Left lobe of liver (tissue), 2 donors: Measurements from ENCODE around the gene PARD3. TPM values are rescaled to one million over a fixed set of nuclear protein-coding genes. Genes with fewer than 3 reads are reported as not detected.

Experiments
- ATAC-seq: fragments of 200-7000 bp; cut with Tn5 transposase; one replicate; pipeline ENCODE4 v1.9.1; 2020; ENCODE audit warnings: mild to moderate bottlenecking, moderate library complexity
- DNase-seq: peaks from one replicate; pipeline ENCODE4 v3.0.0-alpha.2; 2020; ENCODE audit warnings: low spot score
- total RNA-seq: library from RNA; stranded (reverse); gene quantifications from one replicate; pipeline ENCODE4 v1.2.1, GENCODE V29; 2021
- donor health status: DM: no; HTN: no; CAD: no; lungs with moderate emphysema.
- donor health status: DM: no; HTN: yes; CAD: no.

Gene PARD3
- total RNA-seq, 1 donor from 2014 or later: 19.1 TPM

DNA sequence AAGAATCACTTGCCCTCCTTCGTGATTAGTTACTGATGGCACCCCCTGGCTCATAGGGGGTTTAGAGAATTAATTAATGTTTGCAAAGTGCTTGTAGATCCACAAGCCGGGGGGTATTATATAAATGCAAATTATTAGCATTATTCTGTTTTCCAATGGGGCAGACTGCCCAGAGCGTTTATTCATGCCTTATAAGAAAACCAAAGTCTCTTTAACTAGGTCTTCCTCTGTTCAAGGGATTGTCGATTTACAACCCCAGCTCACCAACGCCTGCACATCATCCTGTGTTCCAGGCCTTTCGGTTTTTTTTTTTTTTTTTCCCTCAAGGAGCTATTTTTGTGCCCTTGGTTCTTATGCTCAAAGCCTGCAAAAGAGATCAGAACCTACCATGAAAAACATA, 630.7 kb downstream of the PARD3 start:
- no peak for ATAC-seq

DNA sequence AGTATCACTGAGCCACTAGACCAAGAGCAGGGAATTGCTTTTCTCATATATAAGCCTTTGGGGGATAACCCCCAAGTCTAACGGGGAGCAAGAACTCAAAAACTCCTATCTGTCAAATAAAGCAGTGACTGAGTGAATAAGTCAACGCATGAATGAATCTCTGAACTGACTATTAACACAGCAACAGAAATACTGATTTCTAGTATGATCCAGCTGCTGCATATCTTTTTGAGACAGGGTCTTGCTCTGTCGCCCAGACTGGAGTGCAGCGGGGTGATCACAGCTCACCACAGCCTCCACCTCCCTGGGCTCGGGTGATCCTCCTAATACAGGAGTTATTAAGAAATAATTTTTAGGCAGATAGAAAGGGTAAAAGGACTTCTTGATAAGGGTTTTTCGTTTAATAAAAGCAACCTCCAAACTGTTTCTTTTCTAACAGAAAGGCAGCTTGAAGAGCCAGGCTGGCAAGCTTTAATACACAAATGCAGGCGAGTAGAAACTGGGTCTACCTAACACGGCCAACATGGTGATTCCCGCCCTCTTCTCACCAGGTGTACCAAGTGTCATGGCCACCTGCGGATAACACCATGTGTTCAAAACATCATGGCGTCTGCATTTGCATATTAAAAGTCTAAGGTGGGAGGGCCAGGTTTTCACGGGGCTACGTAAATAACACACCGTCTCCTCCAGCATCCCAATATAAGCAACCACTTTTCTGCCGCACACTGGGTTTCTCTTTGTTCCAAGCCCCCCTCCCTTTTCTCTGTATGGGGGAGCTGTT, 631.9 kb downstream of the PARD3 start:
- ATAC-seq (no peak), DNase-seq (no peak)

More for the DNA sequence above, 630.7 kb downstream of the PARD3 start:
- no peak for DNase-seq

DNA sequence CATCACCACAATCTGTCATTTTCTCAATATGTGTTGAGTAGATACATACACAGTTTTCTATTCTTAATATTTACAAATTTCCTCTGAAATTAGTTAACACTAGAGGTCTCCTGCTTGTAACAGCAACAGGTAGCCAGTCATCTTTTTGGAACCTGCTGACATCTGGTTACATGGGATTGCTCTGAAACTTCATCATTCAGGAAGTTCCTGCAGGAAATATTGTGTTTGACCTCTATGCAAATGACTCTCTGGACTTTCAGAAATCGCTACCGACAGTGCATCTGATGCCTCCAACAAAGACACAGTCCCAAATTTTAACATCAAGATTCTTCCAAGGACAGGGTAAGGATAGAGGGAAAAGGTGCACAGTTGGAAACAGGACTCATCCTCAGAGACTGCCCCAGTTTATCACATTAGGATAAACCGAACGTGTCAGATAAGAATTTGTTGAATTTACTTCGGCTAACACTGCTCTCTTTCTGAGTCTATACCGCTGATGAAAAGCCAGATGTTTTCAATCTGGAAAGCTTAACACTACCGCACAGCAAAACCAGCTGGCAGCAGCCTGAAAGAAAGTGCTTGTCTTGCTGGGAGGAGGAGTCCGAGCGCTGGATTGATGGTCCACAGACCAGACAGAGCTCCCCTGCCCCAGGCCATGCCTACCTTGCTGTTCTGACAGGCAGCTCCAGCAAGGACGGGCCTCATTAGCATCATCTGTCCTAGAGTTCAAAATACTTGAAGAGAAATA, 633.4 kb downstream of the PARD3 start:
- no peak for DNase-seq
- no peak for ATAC-seq

DNA sequence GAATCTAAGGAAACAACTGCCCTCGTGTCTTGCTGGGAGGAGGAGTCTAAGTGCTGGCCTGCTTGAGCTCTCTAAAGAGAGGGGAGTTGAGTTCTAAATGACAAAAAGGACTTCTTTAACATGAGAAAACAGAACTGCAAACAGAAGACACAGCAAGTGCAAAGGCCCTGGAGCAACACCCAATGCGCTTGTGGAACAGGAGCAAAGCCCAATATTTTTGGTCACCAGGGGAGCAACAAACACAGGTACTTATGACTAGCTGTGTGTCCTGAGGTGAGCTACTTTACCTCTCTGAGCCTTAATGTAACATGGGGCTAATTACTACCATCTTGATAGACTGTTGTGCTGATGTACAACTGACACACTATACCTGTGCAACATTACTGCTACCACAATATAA, 634.3 kb downstream of the PARD3 start:
- DNase-seq (no peak), ATAC-seq (no peak)

DNA sequence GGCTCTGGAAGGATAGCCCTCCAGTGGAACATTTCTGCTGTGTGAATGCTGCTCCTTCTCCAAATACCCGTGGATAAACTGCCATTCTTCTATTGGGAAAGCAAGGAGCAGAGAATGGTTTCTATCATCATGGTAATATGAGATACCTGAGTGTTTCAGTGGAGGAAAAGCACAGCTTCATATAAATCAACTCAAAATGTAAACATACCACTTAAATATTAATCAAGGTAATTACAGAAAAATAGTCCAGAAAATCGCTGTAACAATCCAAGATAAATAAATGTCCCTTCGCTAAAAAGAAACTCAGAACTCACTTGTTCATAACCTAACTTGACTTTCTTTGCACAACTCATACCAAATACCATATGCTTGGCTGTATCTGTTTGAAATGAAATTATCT, 635.8 kb downstream of the PARD3 start:
- no peak for ATAC-seq
- no peak for DNase-seq

DNA sequence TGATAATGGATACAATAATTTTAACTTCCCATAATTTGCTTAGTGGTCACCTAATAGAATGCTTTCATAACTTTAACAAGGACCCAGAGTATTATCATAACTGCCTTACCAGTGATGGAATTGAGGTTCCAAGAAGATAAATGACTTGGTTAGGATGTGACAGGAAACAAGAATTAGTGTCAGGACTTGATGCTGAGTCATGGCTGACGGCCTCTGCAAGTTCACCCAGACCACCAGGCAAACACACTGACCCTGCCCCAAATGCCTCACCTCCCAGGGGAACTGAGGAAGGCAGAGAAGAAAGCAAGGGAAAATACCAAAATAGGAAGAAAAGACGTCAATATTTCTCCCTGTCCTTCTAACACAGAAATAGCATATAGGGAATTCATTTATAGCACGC, 636.3 kb downstream of the PARD3 start:
- DNase-seq: no peak
- ATAC-seq: no peak

DNA sequence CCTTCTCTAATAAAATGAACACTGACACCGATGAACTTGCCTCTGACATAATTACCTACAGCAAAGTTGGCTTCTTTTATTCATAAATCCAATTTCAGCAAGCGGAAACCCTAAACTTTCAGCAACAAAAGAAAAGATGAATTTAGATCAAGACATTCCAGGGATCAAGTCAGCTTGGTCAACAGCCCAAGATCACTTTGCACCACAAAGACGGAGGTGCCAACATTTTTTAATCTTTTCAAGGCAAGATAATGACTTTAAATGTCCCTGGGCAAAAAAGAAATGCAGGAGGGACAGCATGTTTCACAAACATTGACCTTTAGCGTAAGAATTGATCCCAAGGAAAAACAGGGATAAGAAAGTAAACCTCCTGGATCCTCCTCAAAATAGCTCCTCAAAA, 636.9 kb downstream of the PARD3 start:
- no peak for DNase-seq

DNA sequence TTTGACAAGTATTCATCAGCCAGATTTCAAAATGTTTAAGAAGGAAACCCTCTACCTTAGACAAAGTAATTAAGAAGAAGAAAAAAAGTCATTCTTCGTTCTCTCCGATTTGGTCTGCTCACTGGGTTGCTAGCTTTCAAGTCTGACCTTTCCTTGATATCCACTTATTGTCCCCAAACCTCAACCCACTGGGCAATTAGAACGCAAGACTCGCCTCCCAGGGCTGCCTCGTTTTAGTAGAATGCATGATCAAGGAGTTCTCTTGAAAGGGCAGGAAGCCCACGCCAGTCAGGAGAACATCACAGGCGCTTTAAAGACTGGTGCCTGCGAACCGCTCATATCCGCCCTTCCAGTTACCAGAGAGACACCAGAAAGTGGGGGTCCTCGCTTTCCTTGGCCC, 637.7 kb downstream of the PARD3 start:
- DNase-seq: no peak
- ATAC-seq: no peak

More for the DNA sequence above, 636.9 kb downstream of the PARD3 start:
- ATAC-seq: no peak

DNA sequence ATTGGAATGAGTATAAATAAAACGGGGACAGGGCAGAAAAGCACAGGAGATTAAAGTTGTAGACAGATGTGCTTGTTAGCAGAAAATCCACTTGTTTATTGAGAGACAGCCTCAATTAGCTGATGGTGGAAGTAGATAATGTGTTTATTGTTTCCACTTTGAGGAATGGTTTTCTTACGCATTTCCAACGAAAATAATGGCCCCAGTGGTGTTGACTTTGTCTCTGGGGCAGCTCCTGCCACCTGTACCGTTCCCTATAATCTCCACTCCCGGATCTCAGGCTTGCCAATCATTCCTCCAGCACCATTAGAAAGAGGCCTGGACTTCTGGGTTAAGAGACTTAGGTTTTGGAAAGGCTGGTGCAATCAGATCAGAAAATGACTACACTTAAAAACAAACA, 638.7 kb downstream of the PARD3 start:
- ATAC-seq: no peak
- no peak for DNase-seq

DNA sequence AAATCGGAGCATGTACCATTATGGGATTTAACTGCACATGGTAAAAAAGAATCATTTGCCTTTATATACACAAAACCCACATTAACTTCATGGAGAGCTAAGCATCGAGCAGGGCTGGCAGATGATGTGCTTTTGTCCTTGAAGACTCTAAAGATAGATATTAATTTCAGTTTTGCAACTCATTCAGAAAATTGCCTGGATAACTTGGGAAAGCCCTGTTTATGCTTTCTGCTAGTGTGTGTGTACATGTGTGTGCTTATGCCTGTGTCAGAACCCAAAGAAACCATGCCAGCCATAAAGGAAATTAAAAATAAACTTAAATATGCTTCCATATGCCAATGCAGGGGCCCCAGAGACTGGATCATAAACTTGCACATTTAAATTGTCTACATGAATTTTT, 640.0 kb downstream of the PARD3 start:
- DNase-seq (no peak), ATAC-seq (no peak)

DNA sequence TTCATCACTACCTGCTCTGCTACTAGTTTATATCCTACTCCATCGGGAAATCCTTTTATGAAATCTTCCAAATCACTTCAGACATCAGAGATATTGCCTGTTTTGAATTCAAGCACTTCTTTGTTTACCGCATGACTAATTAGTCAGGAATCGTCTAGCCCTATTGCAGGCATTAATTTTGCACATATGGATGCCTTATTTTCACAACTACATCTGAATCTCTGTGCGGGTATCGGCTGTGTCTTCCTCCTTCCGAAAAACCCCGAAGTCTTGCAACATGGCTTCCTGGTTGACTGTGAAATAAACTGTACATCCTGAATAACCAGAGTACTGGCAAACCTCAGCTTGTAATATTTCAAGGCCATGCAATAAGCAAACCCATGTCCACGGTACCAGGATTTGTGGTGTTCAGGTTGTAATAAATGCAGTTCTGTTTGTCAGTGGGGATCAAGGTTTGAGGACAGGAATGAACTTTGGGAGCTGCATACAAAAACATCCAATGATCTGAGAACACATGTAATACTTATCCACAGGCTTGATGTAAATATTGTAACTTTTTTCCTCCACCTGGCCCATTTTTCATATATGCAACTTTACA, 642.1 kb downstream of the PARD3 start:
- ATAC-seq (no peak), DNase-seq (no peak)

DNA sequence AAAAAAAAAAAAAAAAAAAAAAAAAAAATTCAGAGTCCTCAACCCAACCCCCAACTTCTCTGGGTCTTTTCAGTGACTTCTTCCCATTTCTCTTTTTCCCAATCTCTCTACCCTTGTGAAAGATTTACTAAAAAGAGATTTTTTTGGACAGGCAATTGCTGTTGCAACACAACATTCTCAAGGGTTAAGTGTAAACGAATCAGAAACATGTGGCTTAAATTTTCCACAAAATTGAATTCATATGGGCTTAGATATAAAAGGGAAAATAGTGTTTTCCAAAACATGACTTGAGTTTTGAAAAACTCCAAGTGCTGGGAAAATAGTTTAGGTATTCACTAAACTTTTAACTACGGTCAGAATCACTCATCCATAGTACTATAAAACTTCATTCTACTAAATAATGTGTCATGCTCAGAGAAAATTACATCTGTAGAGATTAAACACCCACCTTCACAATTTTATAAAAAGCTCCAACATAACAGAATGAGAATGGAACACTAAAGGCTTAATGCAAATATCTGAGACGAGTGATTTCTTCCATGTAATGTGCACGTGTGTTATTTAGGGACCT, 643.1 kb downstream of the PARD3 start:
- no peak for ATAC-seq

DNA sequence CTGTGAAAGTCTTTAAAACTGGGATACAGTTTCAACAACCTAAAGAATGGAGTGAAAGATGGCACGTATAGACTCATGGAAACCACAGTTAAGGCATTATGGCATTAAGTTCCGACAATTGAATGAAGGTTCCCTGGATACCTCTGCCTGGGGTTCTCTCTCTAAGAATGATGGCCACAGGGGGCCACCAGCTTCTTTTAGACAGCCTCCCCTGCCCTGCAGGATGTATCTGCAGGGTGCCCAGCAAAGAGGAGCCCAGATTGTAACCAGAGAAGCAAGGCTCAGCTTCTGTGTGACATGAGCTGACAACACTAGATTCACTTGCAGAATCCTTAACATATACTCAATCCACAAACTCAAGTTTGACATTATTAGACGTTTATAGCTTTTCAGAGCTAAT, 645.4 kb downstream of the PARD3 start:
- ATAC-seq (no peak), DNase-seq (no peak)

More for the DNA sequence above, 643.1 kb downstream of the PARD3 start:
- DNase-seq: no peak

DNA sequence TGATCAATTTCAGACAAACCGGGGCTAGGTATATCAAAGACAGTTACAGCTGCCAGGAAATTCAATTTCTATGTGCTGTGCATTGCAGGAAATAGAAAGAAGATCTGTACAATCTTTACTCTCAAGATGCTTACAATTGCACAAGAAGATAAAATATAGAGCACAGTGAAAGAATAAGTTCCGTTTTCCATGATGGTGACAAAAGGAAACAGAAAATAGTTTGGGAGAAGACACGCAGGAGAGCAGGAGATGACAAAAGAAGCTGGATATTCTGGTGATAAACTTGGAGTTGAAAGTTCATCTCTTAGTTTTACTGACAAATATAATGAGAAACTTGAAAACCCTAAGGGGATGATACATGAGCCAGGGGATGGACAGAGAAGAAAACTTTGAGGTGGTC, 646.0 kb downstream of the PARD3 start:
- no peak for ATAC-seq
- DNase-seq: no peak

DNA sequence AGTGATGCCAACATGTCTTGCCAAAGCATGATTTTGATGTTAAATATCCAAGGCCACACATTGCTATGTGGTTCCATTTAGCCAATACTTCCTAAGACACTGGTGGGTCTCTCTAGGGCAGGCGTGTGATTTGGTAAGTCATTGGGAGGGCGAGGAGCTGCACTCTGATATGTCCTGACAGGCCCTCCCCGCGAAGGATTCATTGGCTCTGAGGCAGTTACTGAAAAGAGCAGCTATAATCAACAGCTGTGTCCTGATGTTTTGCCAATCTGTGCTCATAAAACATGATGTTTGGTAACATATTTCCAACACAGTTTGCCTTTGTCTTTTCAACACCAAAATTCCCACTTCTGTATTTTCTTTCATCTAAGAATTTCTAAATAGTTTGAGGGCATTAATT, 646.7 kb downstream of the PARD3 start:
- ATAC-seq: no peak
- DNase-seq: no peak

DNA sequence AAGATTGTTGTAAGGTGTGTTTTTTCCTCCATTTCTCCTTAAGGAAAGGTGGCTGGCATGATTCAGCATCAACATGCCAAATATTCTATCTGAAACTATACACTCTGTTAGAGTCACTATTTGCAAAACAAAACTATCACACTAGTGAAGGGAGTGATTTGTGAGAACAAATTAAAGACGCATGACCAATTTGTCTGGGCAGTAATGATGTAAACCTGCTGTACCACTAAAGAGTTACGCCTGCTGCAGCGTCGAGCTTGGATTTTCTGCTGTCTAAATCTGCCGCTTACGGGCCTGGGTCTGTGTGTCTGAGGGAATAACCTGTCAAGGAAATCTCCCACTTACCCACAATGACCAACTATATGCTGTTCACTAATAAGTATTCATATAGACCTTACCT, 648.3 kb downstream of the PARD3 start:
- DNase-seq (no peak), ATAC-seq (no peak)

DNA sequence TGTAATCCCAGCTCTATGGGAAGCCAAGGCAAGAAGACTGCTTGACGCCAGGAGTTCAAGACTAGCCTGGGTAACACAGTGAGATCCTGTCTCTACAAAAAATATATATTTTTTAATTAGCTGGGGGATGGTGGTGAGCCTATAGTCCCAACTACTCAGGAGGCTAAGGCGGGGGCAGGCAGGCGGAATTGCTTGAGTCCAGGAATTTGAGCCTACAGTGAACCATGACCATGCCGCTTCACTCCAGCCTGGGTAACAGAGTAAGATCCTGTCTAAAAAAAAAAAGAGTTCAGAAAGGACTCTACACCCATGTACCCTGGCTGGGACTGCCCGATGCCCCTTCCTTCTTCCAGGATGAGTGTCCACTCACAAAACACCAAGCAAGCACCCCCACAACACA, 648.7 kb downstream of the PARD3 start:
- ATAC-seq: no peak
- no peak for DNase-seq

DNA sequence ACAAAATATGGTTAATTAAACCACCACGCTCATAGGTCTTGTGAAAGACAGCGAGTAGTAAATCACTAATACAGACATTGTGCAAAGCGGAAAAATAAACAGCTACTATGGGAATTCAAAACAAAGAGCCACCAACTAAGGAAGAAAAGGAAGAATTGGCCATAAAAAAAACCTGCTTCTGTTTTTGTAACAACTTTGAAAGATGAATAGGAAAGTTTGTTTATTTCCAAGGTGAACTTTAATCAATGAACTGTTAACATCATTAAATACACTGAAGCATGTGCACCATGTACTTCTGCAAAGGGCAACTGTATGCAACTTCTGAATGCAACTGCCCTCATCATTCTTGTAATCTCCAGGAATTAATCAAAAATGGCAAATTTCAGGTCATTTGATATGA, 651.1 kb downstream of the PARD3 start:
- DNase-seq (no peak), ATAC-seq (peak; percentile 79)

DNA sequence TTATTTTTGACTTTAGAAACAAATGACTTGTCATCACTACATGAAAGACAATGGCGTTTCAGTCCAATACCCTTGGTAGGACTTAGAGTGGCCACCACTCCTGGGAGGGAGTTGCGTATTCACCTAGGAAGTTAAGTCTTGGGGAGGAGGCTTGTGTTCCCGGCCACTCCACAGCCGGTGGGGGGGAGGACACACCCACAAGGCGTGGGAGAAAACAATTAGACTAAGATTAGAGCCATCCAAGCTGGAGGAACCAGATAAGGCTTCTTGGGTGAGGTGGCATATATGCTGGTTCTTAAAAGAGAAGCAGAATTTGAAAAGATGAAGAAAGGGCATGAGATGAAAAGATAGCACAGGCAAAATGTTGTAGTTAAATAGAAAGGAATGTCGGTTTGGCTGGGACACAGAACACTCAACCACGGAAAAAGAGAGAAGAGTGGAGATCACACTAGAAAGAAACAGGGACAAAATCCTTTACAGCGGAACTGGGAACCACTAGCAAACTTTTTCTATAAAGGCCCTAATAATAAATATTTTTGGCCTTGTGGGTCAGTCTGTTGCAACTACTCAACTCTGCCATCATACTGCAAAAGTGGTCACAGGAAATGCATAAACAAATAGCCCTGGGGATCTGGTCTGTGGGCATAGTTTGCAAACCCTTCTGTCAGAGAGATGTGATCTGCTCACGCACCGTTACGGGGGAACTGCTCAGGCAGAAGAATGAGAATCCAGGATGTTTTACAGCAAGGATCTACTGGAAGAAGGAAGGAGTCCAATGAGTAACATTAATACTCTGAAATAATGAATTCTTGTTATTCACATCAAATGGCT, 651.8 kb downstream of the PARD3 start:
- ATAC-seq: no peak
- no peak for DNase-seq

DNA sequence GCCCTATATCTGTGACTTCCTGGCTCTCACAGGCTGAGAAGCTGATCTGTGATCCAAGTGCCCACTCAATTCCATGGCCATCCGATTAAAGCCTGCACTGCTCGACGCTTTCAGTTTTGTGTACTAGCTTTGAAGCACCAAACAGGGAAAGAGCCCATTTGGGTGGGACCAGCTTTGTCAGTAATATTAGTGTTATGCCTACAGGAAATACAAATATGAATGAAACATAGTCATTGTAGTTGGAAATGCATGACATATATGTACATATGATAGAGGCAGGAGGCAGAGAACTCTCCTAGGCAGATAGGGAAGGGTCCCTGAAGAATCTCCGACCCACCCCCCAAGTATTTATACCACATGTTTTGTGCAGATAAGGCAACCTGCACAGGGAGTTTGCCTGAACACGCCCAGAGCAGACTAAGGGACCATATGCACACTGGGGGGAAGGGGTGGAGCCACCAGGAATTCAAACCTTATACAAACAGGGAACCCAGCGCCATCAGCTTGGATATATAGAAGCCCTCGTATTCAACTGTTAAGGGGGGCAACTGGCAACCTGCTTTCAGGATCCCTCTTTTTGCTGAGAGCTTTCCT, 653.2 kb downstream of the PARD3 start:
- no peak for ATAC-seq
- no peak for DNase-seq
